Kidney tubule cell (primary cell): Measurements from ENCODE around the gene RUSC1.
"Not testable (repeated sequence)": the region's sequence is repeated elsewhere in the genome, so short reads cannot be mapped to it uniquely, and the experiment has no call there.

Experiments used
- DNase-seq: peaks from one replicate; pipeline ENCODE4 v3.0.0-alpha.2; 2018; ENCODE audit warnings: low spot score

RUSC1 gene

DNA sequence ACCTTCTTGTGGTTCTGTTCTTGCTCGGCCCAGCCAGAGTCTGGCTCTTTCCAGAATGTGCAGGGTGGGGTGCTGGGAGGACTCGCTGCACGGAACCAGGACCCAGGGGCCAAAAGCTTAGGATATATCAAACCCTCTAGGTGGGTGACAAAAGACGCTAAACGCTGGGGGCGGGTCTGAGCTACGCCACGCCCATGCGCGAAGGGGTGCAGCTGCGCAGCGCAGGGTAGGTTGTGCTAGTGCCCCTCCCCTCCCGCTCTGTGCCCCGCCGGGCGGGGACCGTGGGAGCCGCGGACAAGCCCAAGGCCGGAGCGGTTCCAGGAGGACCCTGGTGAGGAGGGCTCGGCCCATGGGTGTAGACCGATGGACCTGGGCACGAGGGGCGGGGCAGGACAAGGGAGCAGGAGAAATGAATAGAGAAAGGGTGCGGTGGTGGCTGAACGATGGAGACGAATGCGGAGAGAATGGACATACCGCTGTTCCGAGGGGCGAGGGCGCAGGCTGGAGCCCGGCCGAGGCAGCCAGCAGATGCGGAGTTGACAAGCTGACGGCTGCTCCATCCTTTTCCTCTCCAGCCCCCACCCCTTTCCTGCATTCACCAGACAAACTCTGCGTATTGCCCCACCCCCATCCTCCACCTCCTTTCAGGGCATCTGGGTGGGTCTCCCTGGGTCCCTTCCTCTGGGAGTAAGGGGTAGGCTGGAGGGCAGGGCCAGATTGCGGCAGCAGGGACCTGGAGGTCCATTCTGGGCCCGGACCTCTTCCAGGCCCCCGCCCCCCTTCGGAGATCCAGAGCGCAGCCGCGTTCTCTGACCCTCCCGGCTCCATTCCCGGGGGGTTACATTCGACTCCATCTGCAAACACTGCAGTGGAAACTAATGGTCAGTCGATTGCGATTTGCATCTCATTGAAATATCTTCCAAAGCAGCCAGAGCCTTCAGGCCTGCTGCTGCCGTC, at the start of gene RUSC1:
TSS of gene RUSC1 (plus strand) at position 234 of the 957 bp plus-strand sequence. CDS start 880 bp downstream, outside the sequence.
- peak; percentile 47 for DNase-seq

- DNase-seq: peak; percentile 62
These were observed 48.0 kb upstream of the RUSC1 start for GRCh38 chr1:155272466-155273342.

DNA sequence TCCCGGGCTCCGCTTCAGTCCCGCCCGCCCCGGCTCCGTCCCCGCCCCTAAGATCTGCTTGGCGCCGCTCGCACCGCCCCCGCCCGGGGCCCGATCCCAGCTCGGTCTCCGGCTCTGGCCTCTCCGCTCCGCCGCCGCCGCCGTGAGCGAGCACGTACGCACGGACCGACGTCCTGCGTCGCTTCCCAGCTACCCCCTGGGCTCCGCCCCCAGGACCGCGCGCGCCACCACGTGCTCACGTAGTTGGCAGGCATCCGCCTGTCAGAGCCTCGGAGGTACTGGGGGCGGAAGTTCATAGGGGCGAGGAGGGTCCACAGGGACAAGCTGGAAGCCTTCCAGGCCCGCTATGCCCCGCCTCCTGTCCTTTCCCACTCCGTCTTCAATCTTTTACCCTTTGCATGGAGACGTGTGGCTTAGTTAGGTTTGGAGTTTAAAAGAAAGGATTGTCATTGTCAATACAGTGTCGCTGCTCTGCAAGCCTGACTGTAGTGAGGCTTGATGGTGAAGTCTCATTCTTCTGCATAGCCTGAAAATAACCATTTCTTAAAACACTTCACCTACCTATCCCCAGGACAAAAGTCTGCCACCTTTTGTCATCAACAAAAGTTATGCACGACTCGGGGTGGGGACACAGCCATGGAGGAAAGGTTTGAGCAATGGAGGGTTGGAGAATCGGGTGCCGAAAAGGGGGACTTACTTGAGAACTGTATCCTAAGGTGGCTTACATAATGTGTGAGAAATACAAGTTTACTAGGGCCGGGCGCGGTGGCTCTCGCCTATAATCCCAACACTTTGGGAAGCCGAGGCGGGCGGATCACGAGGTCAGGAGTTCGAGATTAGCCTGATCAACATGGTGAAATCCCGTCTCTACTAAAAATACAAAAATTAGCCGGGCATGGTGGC, 47.1 kb upstream of the RUSC1 start, which contains the start of gene CLK2:
TSS of gene CLK2 (minus strand) at position 162 of the 903 bp plus-strand sequence. CDS start 2,527 bp downstream, outside the sequence.
- peak; percentile 97 for DNase-seq

DNA sequence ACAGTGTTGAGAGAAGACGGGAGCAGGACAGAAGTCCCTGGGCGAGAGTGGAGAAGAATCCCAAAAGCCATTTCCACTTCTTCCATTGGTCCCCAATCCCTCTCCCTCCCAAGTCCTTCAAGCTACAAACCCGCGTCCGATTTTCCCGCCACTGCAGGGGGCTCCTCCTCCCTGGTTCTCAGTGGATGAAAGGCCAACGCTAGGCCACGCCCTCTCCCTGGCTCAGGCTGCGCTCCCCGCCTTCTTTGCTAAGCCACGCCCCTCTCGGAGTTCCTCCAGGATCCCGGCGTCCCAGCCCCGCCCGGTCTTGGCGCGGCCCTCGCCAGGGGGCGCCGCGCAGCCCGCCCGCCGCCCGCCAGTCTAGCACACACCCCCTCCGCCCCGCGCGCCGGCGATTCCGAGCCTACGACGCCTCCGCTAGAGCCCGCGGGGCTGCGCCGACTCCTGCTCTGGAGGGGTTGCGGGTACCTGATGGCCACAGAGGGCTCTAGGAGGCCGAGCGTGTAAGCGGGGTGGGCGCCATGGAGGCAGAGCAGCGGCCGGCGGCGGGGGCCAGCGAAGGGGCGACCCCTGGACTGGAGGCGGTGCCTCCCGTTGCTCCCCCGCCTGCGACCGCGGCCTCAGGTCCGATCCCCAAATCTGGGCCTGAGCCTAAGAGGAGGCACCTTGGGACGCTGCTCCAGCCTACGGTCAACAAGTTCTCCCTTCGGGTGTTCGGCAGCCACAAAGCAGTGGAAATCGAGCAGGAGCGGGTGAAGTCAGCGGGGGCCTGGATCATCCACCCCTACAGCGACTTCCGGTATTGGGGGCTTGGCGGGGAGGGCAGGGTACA, 43.4 kb upstream of the RUSC1 start, which contains the start of gene HCN3:
TSS of gene HCN3 (plus strand) at position 394 of the 832 bp plus-strand sequence. CDS start at position 522, 128 bp downstream.
- peak; percentile 96 for DNase-seq

DNA sequence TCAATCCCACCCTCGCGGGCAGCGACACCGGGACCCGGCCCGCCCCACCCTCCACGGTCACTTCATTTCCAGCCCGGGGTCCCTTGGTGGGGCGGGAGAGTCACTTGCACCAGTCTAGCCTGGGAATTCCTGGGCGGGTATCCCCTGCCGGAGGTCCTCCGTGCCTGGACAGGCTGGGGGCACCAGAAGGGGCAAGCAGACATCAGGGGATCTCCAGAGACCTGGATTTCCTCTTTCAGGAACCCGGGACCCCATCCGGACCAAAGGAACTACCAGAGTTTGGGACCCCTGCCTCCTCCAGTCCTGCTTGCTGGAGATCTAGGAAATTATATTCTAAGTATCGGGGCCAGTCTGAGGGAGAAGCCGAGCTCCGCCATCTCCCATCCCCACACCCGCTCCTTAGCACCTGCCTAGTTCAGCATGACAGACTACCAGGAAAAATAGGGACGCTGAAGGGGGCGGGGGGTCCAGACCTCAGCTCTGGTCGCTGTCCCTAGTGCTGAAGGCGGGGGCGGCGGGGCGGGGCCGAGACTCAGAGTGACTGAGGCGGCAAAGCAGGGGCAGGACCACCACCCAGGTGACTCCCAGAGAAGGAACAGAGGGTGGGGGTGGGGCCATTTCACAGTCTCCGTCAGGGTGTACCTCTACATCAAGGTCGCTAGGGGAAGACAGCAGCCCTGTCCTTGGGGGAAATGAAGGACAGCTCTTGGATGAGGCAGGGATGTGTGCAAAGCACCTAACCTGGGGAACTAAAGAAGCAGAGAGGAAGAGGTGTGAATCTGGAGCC, 42.6 kb upstream of the RUSC1 start:
- DNase-seq: peak; percentile 64

GRCh38 chr1:155278689-155279160, 42.0 kb upstream of the RUSC1 start:
- DNase-seq: peak; percentile 12

GRCh38 chr1:155279268-155279667, 41.4 kb upstream of the RUSC1 start:
- DNase-seq: no peak

- no peak for DNase-seq
These were observed 38.1 kb upstream of the RUSC1 start for GRCh38 chr1:155282488-155283091.

- no peak for DNase-seq
These were observed 36.2 kb upstream of the RUSC1 start for GRCh38 chr1:155284476-155284875.

- DNase-seq: no peak
These were observed 35.6 kb upstream of the RUSC1 start for GRCh38 chr1:155285063-155285462.

- DNase-seq: no peak
These were observed 35.1 kb upstream of the RUSC1 start for GRCh38 chr1:155285631-155286044.

- no peak for DNase-seq
These were observed 34.1 kb upstream of the RUSC1 start for GRCh38 chr1:155286544-155286943.

DNA sequence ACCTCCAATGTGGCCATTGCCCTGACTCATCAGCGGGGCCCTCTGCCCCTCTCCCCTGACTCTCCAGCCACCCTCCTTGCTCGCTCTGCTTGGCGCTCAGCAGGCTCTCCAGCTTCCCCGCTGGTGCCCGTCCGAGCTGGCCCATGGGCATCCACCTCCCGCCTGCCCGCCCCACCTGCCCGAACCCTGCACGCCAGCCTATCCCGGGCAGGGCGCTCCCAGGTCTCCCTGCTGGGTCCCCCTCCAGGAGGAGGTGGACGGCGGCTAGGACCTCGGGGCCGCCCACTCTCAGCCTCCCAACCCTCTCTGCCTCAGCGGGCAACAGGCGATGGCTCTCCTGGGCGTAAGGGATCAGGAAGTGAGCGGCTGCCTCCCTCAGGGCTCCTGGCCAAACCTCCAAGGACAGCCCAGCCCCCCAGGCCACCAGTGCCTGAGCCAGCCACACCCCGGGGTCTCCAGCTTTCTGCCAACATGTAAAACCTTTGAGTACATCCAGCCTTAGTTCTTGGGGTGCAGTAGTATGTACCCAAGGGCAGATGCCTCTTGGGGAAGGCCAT, 32.6 kb upstream of the RUSC1 start:
- DNase-seq: no peak

- not testable (repeated sequence) for DNase-seq
These were observed 29.7 kb upstream of the RUSC1 start for GRCh38 chr1:155291006-155291405.

DNA sequence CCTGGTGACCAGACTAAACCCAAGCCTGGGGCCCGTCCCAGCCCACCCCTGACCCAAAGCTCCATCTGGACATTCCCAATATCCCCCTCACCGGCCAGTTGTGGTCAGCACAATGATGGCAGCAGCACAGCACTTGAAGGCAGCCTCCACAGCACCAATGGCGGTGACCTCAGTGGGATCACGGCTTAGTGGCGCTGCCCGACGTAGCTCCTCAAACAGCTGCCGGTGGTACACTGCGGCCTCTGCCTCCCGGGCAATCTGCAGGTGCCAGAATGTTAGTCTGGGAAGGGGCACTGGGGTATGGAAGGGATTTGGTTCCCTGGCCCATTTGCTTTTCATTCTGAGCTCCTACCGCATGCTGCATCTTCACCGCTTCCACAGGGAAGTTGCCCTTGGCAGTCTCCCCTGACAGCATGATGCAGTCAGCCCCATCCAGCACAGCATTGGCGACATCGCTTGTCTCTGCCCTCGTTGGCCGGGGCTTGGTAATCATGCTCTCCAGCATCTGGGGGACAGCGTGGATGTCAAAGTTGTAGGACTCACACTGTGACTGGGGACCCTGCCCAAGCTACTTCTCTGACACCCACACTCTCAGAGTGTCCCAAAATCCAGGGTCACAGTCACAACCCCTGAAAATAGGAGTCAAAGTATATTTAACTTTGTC, 27.5 kb upstream of the RUSC1 start:
- DNase-seq: no peak

- no peak for DNase-seq
These were observed 26.0 kb upstream of the RUSC1 start for GRCh38 chr1:155294520-155295182.

DNA sequence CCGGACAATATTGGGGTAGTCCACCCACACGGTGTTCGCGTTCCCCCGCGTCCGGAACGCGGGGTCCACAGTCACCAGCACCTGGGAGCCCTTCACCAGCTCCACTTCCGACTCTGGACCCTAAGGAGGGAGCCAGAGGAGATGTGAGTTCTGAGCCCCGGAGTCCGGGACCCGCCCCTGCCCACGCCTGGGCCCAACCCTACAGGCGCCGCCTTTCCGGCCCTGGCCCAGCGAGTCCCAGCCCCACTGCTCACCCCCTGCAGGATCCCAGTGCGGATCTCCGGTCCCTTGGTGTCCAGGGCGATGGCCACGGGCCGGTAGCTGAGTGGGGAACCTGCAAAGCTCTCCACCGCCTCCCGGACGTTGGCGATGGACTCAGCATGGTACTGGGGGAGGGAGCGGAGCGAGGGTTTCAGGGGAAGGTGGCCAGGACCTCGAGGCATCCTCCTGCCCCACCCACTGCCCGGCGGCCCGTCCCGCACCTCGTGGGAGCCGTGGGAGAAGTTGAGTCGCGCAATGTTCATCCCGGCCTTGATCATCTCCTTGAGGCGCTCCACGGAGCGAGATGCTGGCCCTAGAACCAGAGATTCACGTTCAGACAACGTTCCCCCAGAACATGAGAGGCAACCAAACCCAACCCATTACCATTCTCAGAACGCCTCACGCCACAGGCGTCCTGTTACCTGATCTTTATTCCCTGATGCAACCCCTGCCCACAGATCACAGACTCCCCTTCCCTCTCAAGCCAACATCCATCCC, 25.3 kb upstream of the RUSC1 start:
- no peak for DNase-seq
